ENCODE results near the gene IQCN. TPM values are rescaled to one million over a fixed set of nuclear protein-coding genes. Genes with fewer than 3 reads are reported as not detected.

Gene IQCN
- total RNA-seq, 1 experiment from 2014 or later: 0.61 TPM

- Mint-ChIP-seq H3K4me1 (peaks cover 25% of the 10 kb centered on the region), H3K36me3 (no peaks in the 10 kb centered on the region), H3K4me3 (peak within 1 kb of the TSS; percentile 92), H3K27me3 (ENCODE audit: low read depth) (peaks cover 38% of the 10 kb centered on the region), H3K9me3 (no peaks in the 10 kb centered on the region), H3K27ac (no peak within 1 kb of the TSS)
- POLR2A ChIA-PET: no interaction called here
- no peak for ATAC-seq
- peak; percentile 43 for DNase-seq (ENCODE audit: low spot score)
- TF ChIP-seq ZNF138 (CRISPR knock-in tag; conservative IDR thresholded peaks at IDR 0.05) (no peak), JUN (CRISPR knock-in tag; IDR thresholded peaks at IDR 0.05) (no peak), ZNF512 (CRISPR knock-in tag; IDR thresholded peaks at IDR 0.05; ENCODE audit: borderline replicate concordance) (no peak), SP1 (CRISPR knock-in tag; conservative IDR thresholded peaks at IDR 0.05) (no peak), ZNF281 (CRISPR knock-in tag; IDR thresholded peaks at IDR 0.05) (no peak), ZNF219 (CRISPR knock-in tag; IDR thresholded peaks at IDR 0.05; ENCODE audit: borderline replicate concordance) (no peak), ZBTB43 (CRISPR knock-in tag; IDR thresholded peaks at IDR 0.05) (no peak), ARID4B (CRISPR knock-in tag; IDR thresholded peaks at IDR 0.05; ENCODE audit: borderline replicate concordance) (no peak), ELF4 (CRISPR knock-in tag; IDR thresholded peaks at IDR 0.05; ENCODE audit: low read depth) (no peak), IRF1 (CRISPR knock-in tag; IDR thresholded peaks at IDR 0.05) (no peak), ESRRA (CRISPR knock-in tag; IDR thresholded peaks at IDR 0.05; ENCODE audit: borderline replicate concordance) (no peak), ZNF263 (CRISPR knock-in tag; IDR thresholded peaks at IDR 0.05; ENCODE audit: low read depth) (no peak)
- CTCF ChIA-PET: interaction anchor here (0.5 to 3.9 kb wide), 8 partner anchors 18 to 185 kb away, joined by 3 to 72 read pairs (median 5); a partner anchor contains a TSS
These were observed 48.4 kb downstream of the IQCN start, which contains the start of gene PDE4C for GRCh38 chr19:18225702-18226468. PDE4C (minus strand) TSS chr19:18226438; CDS start chr19:18226415, 23 bp downstream.

GRCh38 chr19:18225355-18225701, 48.9 kb downstream of the IQCN start:
- Mint-ChIP-seq H3K9me3 (no peaks in the 10 kb centered on the region), H3K36me3 (no peaks in the 10 kb centered on the region), H3K27me3 (ENCODE audit: low read depth) (peaks cover 42% of the 10 kb centered on the region), H3K4me1 (peaks cover 25% of the 10 kb centered on the region), H3K27ac (no peak overlapping the region), H3K4me3 (peak overlapping the region; percentile 92)
- DNase-seq (ENCODE audit: low spot score) (no peak), ATAC-seq (no peak)
- TF ChIP-seq ATF3 (CRISPR knock-in tag; conservative IDR thresholded peaks at IDR 0.05) (no peak), MXD4 (CRISPR knock-in tag; IDR thresholded peaks at IDR 0.05; ENCODE audit: borderline replicate concordance) (no peak), RELA (CRISPR knock-in tag; IDR thresholded peaks at IDR 0.05; ENCODE audit: borderline replicate concordance) (no peak), FOXP1 (CRISPR knock-in tag; IDR thresholded peaks at IDR 0.05; ENCODE audit: borderline replicate concordance) (0 out of 2 replicates have a peak, but pooled peaks have one; percentile 36), ESRRA (CRISPR knock-in tag; IDR thresholded peaks at IDR 0.05; ENCODE audit: borderline replicate concordance) (no peak), RORB (CRISPR knock-in tag; IDR thresholded peaks at IDR 0.05) (no peak)
- ChIA-PET POLR2A (interaction anchor here (2.1 kb wide), 1 partner anchor 31 kb away, joined by 5 read pairs; no protein-coding TSS in a partner anchor), CTCF (interaction anchor here (0.5 to 3.9 kb wide), 8 partner anchors 17 to 185 kb away, joined by 3 to 72 read pairs (median 7); a partner anchor contains a TSS)

Data from WTC11 (cell line).